Thyroid gland (tissue), 4 donors: ENCODE data around the gene GPATCH2. TPM values are rescaled to one million over a fixed set of nuclear protein-coding genes. Genes with fewer than 3 reads are reported as not detected.

Experiments used
- DNase-seq, 2 donors: peaks; one replicate each; pipeline ENCODE4 v3.0.0-alpha.2; 2019
- H3K27ac ChIP-seq, 3 donors: fragments of 200-600 bp; sonication (generic); 1 replicate in 2 of 3; 2 replicates in 1 of 3; pipeline ENCODE4 v1.5.1; 2016 to 2019; ENCODE audit warnings: mild to moderate bottlenecking in 1 of 3, moderate library complexity in 1 of 3
- H3K27me3 ChIP-seq: fragments of 200-600 bp; sonication (generic); one replicate; pipeline ENCODE4 v1.5.1; 2019
- H3K36me3 ChIP-seq, 2 donors: fragments of 200-600 bp; sonication (generic); one replicate each; pipeline ENCODE4 v1.5.1; 2016 to 2019
- H3K4me1 ChIP-seq, 2 donors: fragments of 200-600 bp; sonication (generic); one replicate each; pipeline ENCODE4 v1.5.1; 2017 to 2019
- H3K4me3 ChIP-seq, 3 donors: fragments of 200-600 bp; sonication (generic); replicated peaks in 1 of 3; 1 replicate in 2 of 3; 2 replicates in 1 of 3; pipeline ENCODE4 v1.5.1; 2016; ENCODE audit warnings: mild to moderate bottlenecking in 1 of 3
- H3K9me3 ChIP-seq: fragments of 200-600 bp; sonication (generic); one replicate; pipeline ENCODE4 v1.5.1; 2017
- CTCF ChIP-seq, 6 experiments: fragments of 200-600 bp in 3 of 6; fragments of 450-650 bp in 3 of 6; sonication (generic) in 3 of 6; IDR thresholded peaks; one replicate each; pipeline ENCODE4 v1.5.1; 2016 to 2019; ENCODE audit warnings: antibody characterized with exemption in 6 of 6, mild to moderate bottlenecking in 2 of 6, inconsistent platforms in 1 of 6, moderate library complexity in 1 of 6
- POLR2A ChIP-seq, 2 donors: fragments of 450-650 bp; IDR thresholded peaks; one replicate each; pipeline ENCODE4 v1.6.1; 2017; ENCODE audit warnings: antibody characterized with exemption in 2 of 2, mild to moderate bottlenecking in 2 of 2, moderate library complexity in 1 of 2
- WGBS, 2 donors: methylation state at CpG; one replicate each; pipeline ENCODE4 v1.1.5; 2017; 5-methylcytosine and 5-hydroxymethylcytosine counted together
- intact Hi-C: fragments of 100-400 bp; cut with DNase I; formaldehyde crosslinking; loops from one replicate; pipeline ENCODE4 v1.15.1; 2023
- total RNA-seq, 4 donors: library from RNA; depleted of rRNA; stranded (reverse); fragments of >200 nt; gene quantifications; one replicate each; pipeline ENCODE4 v1.2.3, GENCODE V29; 2016

Gene GPATCH2
- total RNA-seq, 4 donors from 2014 or later = 21.4 to 47.9 (median 34.0) TPM

DNA sequence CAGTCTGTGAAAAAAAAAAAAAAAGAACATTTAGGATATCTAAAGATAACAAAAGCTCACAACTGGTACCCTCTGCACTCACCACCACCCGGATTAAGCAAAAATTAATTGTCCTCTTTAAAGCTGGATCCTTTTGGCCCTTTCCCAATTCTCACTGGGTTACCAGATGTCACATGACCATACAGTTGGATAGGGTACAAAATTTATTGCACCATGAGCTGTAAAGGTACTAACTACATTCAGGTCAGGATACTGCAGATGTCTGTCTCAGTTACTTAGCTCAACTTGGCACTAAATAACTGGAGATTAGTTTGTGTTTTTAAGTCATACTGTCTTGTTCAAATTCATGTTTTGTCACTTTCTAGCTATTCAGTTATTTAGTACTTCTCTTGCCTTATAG lies 96.3 kb downstream of the GPATCH2 start:
- H3K4me1 ChIP-seq = peaks cover 0 to 4% of the 10 kb centered on the region in 2 donors
- TF ChIP-seq POLR2A (IDR thresholded peaks at IDR 0.05) (no peak), CTCF (IDR thresholded peaks at IDR 0.05) (no peak)
- H3K27me3 ChIP-seq = no peaks in the 10 kb centered on the region
- H3K27ac ChIP-seq = no peak overlapping the region
- 87% methylated on average over 1 of the region's 1 CpG for WGBS, 2 donors
- intact Hi-C loops = no loop called here
- no peaks in the 10 kb centered on the region for H3K36me3 ChIP-seq
- DNase-seq = no peak
- H3K4me3 ChIP-seq = no peak overlapping the region
- H3K9me3 ChIP-seq = no peaks in the 10 kb centered on the region

GRCh38 chr1:217528271-217528670 lies 102.6 kb downstream of the GPATCH2 start:
- intact Hi-C loops = no loop called here
- no peaks in the 10 kb centered on the region for H3K27me3 ChIP-seq
- H3K4me3 ChIP-seq = no peak overlapping the region
- 87 to 94% methylated on average over 3 of the region's 3 CpGs for WGBS, 2 donors
- no peak for DNase-seq
- TF ChIP-seq CTCF (IDR thresholded peaks at IDR 0.05) (no peak), POLR2A (IDR thresholded peaks at IDR 0.05) (no peak)
- no peak overlapping the region for H3K27ac ChIP-seq
- H3K4me1 ChIP-seq = peaks cover 0 to 6% of the 10 kb centered on the region in 2 donors
- no peaks in the 10 kb centered on the region for H3K36me3 ChIP-seq
- no peaks in the 10 kb centered on the region for H3K9me3 ChIP-seq

GRCh38 chr1:217527151-217527550 lies 103.7 kb downstream of the GPATCH2 start:
- no peaks in the 10 kb centered on the region for H3K9me3 ChIP-seq
- DNase-seq = no peak
- TF ChIP-seq CTCF (IDR thresholded peaks at IDR 0.05) (no peak), POLR2A (IDR thresholded peaks at IDR 0.05) (no peak)
- H3K4me3 ChIP-seq = no peak overlapping the region
- intact Hi-C loops = no loop called here
- H3K4me1 ChIP-seq = peaks cover 0 to 6% of the 10 kb centered on the region in 2 donors
- WGBS, 2 donors = 93 to 96% methylated on average over 2 of the region's 2 CpGs
- H3K27ac ChIP-seq = no peak overlapping the region
- H3K27me3 ChIP-seq = no peaks in the 10 kb centered on the region
- no peaks in the 10 kb centered on the region for H3K36me3 ChIP-seq

- TF ChIP-seq POLR2A (IDR thresholded peaks at IDR 0.05) (no peak), CTCF (IDR thresholded peaks at IDR 0.05) (no peak)
- Histone ChIP-seq H3K4me3 (no peak overlapping the region), H3K9me3 (no peaks in the 10 kb centered on the region), H3K27ac (no peak overlapping the region), H3K36me3 (no peaks in the 10 kb centered on the region), H3K27me3 (no peaks in the 10 kb centered on the region), H3K4me1 (peaks cover 0 to 6% of the 10 kb centered on the region in 2 donors)
- DNase-seq = no peak
- 97 to 100% methylated on average over 1 of the region's 1 CpG for WGBS, 2 donors
- intact Hi-C loops = no loop called here
These were observed 104.3 kb downstream of the GPATCH2 start for GRCh38 chr1:217526636-217527035.

GRCh38 chr1:217525773-217526490 lies 105.0 kb downstream of the GPATCH2 start:
- Histone ChIP-seq H3K4me1 (peaks cover 0 to 6% of the 10 kb centered on the region in 2 donors), H3K4me3 (no peak overlapping the region), H3K27ac (no peak overlapping the region), H3K36me3 (no peaks in the 10 kb centered on the region), H3K9me3 (no peaks in the 10 kb centered on the region), H3K27me3 (no peaks in the 10 kb centered on the region)
- TF ChIP-seq POLR2A (IDR thresholded peaks at IDR 0.05) (no peak), CTCF (IDR thresholded peaks at IDR 0.05) (no peak)
- DNase-seq = no peak
- 85 to 87% methylated on average over 3 of the region's 3 CpGs for WGBS, 2 donors
- intact Hi-C loops = no loop called here
